HepG2 (cell line): ENCODE results near the gene CDK14. TPM values are rescaled to one million over a fixed set of nuclear protein-coding genes. Genes with fewer than 3 reads are reported as not detected.

Experiments
- ATAC-seq: fragments of 200-7000 bp; cut with Tn5 transposase; 3 replicates; pipeline ENCODE4 v1.9.1; 2020; ENCODE audit warnings: mild to moderate bottlenecking, moderate library complexity
- BruUV-seq: library from RNA; stranded (reverse); fragments of 400-500 nt; replicated peaks from 2 replicates; lab custom pipeline; 2021; lab: Mats Ljungman, UMichigan
- CTCF ChIA-PET: fragments of 300-600 bp; formaldehyde crosslinking; extraction: SDS; loops from one replicate; lab custom pipeline; 2021; ENCODE audit warnings: low total read pairs, inconsistent platforms, low intra/inter-chr PET ratio; lab: Yijun Ruan, JAX
- POLR2A ChIA-PET: fragments of 350-600 bp; sonication (Branson Sonifier 250); formaldehyde crosslinking; loops from one replicate; lab custom pipeline; 2020; ENCODE audit warnings: antibody characterized with exemption, inconsistent platforms; lab: Yijun Ruan, JAX
- DNase-seq: peaks from one replicate; pipeline ENCODE4 v3.0.0-alpha.2; 2015; ENCODE audit warnings: low spot score
- FAIRE-seq: peaks from 3 replicates; lab custom pipeline; 2011; peaks lifted over from hg19 to GRCh38; lab: Jason Lieb, UNC
- H2AFZ ChIP-seq: one replicate; pipeline ENCODE4 v1.6.1; 2011; ENCODE audit warnings: low read length, inconsistent platforms
- H3K27ac ChIP-seq: fragments of 300-600 bp; 3 replicates; pipeline ENCODE4 v1.8.0; 2011; ENCODE audit warnings: mixed run types, mild to moderate bottlenecking, mixed read lengths, low read length, inconsistent platforms; ENCODE audit not compliant: insufficient read depth; ENCODE audit errors: extremely low read length
- H3K27me3 ChIP-seq, 2 experiments: fragments of 200-600 bp in 1 of 2; 2 replicates in 1 of 2; 3 replicates in 1 of 2; pipeline versions ENCODE4 v1.6.0 to v1.8.0; 2011; ENCODE audit warnings: low read length in 2 of 2, mild to moderate bottlenecking in 2 of 2, moderate library complexity in 2 of 2, inconsistent platforms in 1 of 2; ENCODE audit not compliant: insufficient read depth in 2 of 2, control insufficient read depth in 1 of 2
- H3K36me3 ChIP-seq, 2 experiments: fragments of 200-600 bp in 1 of 2; replicated peaks in 1 of 2; 2 replicates in 1 of 2; 3 replicates in 1 of 2; pipeline versions ENCODE4 v1.5.1 to v1.8.0; 2011; ENCODE audit warnings: low read length in 2 of 2, inconsistent platforms in 1 of 2; ENCODE audit not compliant: insufficient read depth in 2 of 2, control insufficient read depth in 1 of 2
- H3K4me1 ChIP-seq: 2 replicates; pipeline ENCODE4 v1.5.1; 2012; ENCODE audit warnings: low read length, inconsistent platforms; ENCODE audit not compliant: insufficient read depth
- H3K4me2 ChIP-seq: 2 replicates; pipeline ENCODE4 v1.6.0; 2011; ENCODE audit warnings: low read depth, low read length, inconsistent platforms
- H3K4me3 ChIP-seq, 3 experiments: fragments of 200-600 bp in 1 of 3; sonication (generic), shearing (Covaris generic) in 1 of 3; replicated peaks in 1 of 3; 2 replicates each; pipeline ENCODE4 v1.5.1; 2011 to 2016; ENCODE audit warnings: low read length in 3 of 3, inconsistent platforms in 2 of 3, low read depth in 2 of 3, mild to moderate bottlenecking in 2 of 3, control low read depth in 1 of 3, mixed read lengths in 1 of 3; ENCODE audit not compliant: insufficient read depth in 1 of 3
- H3K79me2 ChIP-seq: one replicate; pipeline ENCODE4 v1.6.1; 2011; ENCODE audit warnings: low read length, inconsistent platforms; ENCODE audit not compliant: insufficient read depth
- H3K9ac ChIP-seq: 2 replicates; pipeline ENCODE4 v1.6.0; 2011; ENCODE audit warnings: mild to moderate bottlenecking, low read depth, low read length, inconsistent platforms; ENCODE audit not compliant: insufficient read depth
- H3K9me3 ChIP-seq: 2 replicates; pipeline ENCODE4 v1.5.1; 2012; ENCODE audit warnings: mild to moderate bottlenecking, low read length
- H4K20me1 ChIP-seq: 2 replicates; pipeline ENCODE4 v1.6.0; 2011; ENCODE audit warnings: inconsistent platforms, mild to moderate bottlenecking, low read length, moderate library complexity; ENCODE audit not compliant: insufficient read depth
- CEBPG ChIP-seq: IDR thresholded peaks from 2 replicates; pipeline ENCODE4 v1.6.1; 2016
- HMG20A ChIP-seq: IDR thresholded peaks from 2 replicates; pipeline ENCODE4 v1.6.1; 2016; ENCODE audit warnings: borderline replicate concordance
- MAF1 ChIP-seq: sonication (generic); formaldehyde crosslinking; IDR thresholded peaks from 2 replicates; pipeline ENCODE4 v1.5.0; 2020; ENCODE audit warnings: missing genetic modification reagents, borderline replicate concordance
- NR1H2 ChIP-seq: sonication (generic); formaldehyde crosslinking; IDR thresholded peaks from 2 replicates; pipeline ENCODE4 v1.8.1; 2022; ENCODE audit warnings: low read depth, missing genetic modification reagents, borderline replicate concordance
- PHF21A ChIP-seq: sonication (generic); formaldehyde crosslinking; IDR thresholded peaks from 2 replicates; pipeline ENCODE4 v1.5.0; 2020; ENCODE audit warnings: mild to moderate bottlenecking, missing genetic modification reagents
- RBAK ChIP-seq: sonication (generic); formaldehyde crosslinking; IDR thresholded peaks from 2 replicates; pipeline ENCODE4 v1.5.1; 2020; ENCODE audit warnings: mild to moderate bottlenecking, missing genetic modification reagents
- SNAPC2 ChIP-seq: sonication (generic); formaldehyde crosslinking; IDR thresholded peaks from 2 replicates; pipeline ENCODE4 v1.8.1; 2022; ENCODE audit warnings: mild to moderate bottlenecking, missing genetic modification reagents
- SNRNP70 ChIP-seq: fragments of 200-400 bp; formaldehyde crosslinking; IDR thresholded peaks from 2 replicates; pipeline ENCODE4 v1.6.1; 2017; ENCODE audit warnings: mild to moderate bottlenecking, low read depth, low read length, moderate library complexity
- SYNCRIP ChIP-seq: fragments of 200-400 bp; formaldehyde crosslinking; IDR thresholded peaks from 2 replicates; pipeline ENCODE4 v1.6.1; 2018; ENCODE audit warnings: mild to moderate bottlenecking, low read depth, low read length; ENCODE audit not compliant: insufficient read depth
- ZNF207 ChIP-seq: fragments of 450-650 bp; IDR thresholded peaks from 2 replicates; pipeline ENCODE4 v1.6.1; 2016; ENCODE audit warnings: antibody characterized with exemption, borderline replicate concordance
- ZNF232 ChIP-seq: sonication (generic); formaldehyde crosslinking; IDR thresholded peaks from 2 replicates; pipeline ENCODE4 v1.4.0; 2020; ENCODE audit warnings: missing genetic modification reagents, borderline replicate concordance
- ZNF7 ChIP-seq: IDR thresholded peaks from 2 replicates; pipeline ENCODE4 v1.6.1; 2016; ENCODE audit warnings: missing biosample characterization, missing genetic modification reagents
- WGBS: methylation state at CpG from one replicate; pipeline ENCODE4 v1.1.6; 2017; ENCODE audit warnings: low lambda C conversion rate; 5-methylcytosine and 5-hydroxymethylcytosine counted together
- in situ Hi-C: cut with HindIII; loops from 2 replicates; pipeline ENCODE4 v1.10.0; 2017; ENCODE audit warnings: low pct_unique_long_range_greater_than_20kb; ENCODE audit not compliant: extremely low pct_ligation_motif_present
- intact Hi-C: fragments of 100-400 bp; cut with micrococcal nuclease; formaldehyde crosslinking; loops from one replicate; pipeline ENCODE4 v1.10.0; 2022; ENCODE audit not compliant: unreplicated experiment
- polyA plus RNA-seq, 8 experiments: library from polyadenylated mRNA; depleted of rRNA in 3 of 8; stranded (reverse) in 7 of 8; unstranded in 1 of 8; fragments of >200 nt; fragmentation: Illumina TruSeq in 4 of 8; extraction: Trizol in 4 of 8; gene quantifications; 2 replicates each; pipeline versions ENCODE4 v1.2.1 to v1.2.3, GENCODE V29; 2011 to 2016; ENCODE audit warnings: low read depth in 4 of 8, missing spikeins in 1 of 8, mixed read lengths in 1 of 8; ENCODE audit not compliant: insufficient read depth in 1 of 8
- total RNA-seq, 5 experiments: library from RNA; depleted of rRNA; stranded (reverse); fragments of >200 nt; fragmentation: Illumina TruSeq; extraction: Trizol; gene quantifications; 2 replicates each; pipeline ENCODE4 v1.2.3, GENCODE V29; 2016; ENCODE audit warnings: low read depth in 1 of 5
- TF ChIP-seq, protein P1 (sequence below): sonication (generic); formaldehyde crosslinking; IDR thresholded peaks from 2 replicates; pipeline ENCODE4 v1.5.1; 2020; ENCODE audit warnings: missing genetic modification reagents, mild to moderate bottlenecking, borderline replicate concordance
- TF ChIP-seq, protein P2 (sequence below): sonication (generic); formaldehyde crosslinking; IDR thresholded peaks from 2 replicates; pipeline ENCODE4 v1.8.0; 2022; ENCODE audit warnings: missing genetic modification reagents, mild to moderate bottlenecking, borderline replicate concordance
- TF ChIP-seq, protein P3 (sequence below): sonication (generic); formaldehyde crosslinking; IDR thresholded peaks from 2 replicates; pipeline ENCODE4 v1.4.0; 2020; ENCODE audit warnings: missing genetic modification reagents, mild to moderate bottlenecking, borderline replicate concordance
- TF ChIP-seq, protein P4 (sequence below): sonication (generic); formaldehyde crosslinking; IDR thresholded peaks from 2 replicates; pipeline ENCODE4 v1.4.0; 2020; ENCODE audit warnings: missing genetic modification reagents

Gene CDK14
- total and polyA plus RNA-seq, 2 of the 13 experiments (the other 11 are each of a cell fraction or from before 2014, with no cell fraction given): 0.26 to 0.71 TPM

DNA sequence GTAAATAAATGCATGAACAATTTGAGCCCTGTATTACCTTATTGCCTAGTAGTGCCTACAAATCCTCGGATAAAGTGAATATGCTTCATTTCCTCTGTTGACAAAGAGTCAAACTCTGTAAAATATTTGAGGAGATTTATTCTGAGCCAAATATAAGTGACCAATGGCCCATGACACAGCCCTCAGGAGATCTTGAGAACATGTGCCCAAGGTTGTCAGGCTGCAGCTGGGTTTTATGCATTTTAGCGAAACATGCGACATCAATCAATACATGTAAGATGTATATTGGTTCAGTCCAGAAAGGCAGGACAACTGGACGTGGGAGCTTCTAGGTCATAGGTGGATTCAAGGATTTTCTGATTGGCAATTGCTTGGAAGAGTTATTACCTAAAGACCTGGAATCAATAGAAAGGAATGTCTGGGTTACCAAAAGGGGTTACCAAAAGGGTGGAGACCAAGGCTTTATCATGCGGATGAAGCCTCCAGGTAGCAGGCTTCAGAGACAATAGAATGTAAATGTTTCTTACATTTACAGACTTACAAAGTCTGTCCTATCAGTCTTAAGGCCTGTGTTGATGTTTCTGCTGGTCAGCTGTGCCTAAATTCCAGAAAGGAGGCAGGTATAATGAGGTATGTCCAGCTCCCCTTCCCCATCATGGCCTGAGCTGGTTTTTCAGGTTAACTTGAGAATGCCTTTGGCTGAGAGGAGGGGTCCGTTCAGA lies 448.0 kb downstream of the CDK14 start (continued):
- TF ChIP-seq, protein P1, sequence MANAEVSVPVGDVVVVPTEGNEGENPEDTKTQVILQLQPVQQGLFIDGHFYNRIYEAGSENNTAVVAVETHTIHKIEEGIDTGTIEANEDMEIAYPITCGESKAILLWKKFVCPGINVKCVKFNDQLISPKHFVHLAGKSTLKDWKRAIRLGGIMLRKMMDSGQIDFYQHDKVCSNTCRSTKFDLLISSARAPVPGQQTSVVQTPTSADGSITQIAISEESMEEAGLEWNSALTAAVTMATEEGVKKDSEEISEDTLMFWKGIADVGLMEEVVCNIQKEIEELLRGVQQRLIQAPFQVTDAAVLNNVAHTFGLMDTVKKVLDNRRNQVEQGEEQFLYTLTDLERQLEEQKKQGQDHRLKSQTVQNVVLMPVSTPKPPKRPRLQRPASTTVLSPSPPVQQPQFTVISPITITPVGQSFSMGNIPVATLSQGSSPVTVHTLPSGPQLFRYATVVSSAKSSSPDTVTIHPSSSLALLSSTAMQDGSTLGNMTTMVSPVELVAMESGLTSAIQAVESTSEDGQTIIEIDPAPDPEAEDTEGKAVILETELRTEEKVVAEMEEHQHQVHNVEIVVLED: no peak
- TF ChIP-seq, protein P2, sequence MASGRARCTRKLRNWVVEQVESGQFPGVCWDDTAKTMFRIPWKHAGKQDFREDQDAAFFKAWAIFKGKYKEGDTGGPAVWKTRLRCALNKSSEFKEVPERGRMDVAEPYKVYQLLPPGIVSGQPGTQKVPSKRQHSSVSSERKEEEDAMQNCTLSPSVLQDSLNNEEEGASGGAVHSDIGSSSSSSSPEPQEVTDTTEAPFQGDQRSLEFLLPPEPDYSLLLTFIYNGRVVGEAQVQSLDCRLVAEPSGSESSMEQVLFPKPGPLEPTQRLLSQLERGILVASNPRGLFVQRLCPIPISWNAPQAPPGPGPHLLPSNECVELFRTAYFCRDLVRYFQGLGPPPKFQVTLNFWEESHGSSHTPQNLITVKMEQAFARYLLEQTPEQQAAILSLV (CRISPR knock-in tag): no peak
- TF ChIP-seq HMG20A (no peak), ZNF7 (CRISPR knock-in tag) (no peak), ZNF232 (CRISPR knock-in tag) (no peak)
- TF ChIP-seq, protein P3, sequence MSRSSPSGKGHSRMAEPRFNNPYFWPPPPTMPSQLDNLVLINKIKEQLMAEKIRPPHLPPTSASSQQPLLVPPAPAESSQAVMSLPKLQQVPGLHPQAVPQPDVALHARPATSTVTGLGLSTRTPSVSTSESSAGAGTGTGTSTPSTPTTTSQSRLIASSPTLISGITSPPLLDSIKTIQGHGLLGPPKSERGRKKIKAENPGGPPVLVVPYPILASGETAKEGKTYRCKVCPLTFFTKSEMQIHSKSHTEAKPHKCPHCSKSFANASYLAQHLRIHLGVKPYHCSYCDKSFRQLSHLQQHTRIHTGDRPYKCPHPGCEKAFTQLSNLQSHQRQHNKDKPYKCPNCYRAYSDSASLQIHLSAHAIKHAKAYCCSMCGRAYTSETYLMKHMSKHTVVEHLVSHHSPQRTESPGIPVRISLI (CRISPR knock-in tag): no peak

DNA sequence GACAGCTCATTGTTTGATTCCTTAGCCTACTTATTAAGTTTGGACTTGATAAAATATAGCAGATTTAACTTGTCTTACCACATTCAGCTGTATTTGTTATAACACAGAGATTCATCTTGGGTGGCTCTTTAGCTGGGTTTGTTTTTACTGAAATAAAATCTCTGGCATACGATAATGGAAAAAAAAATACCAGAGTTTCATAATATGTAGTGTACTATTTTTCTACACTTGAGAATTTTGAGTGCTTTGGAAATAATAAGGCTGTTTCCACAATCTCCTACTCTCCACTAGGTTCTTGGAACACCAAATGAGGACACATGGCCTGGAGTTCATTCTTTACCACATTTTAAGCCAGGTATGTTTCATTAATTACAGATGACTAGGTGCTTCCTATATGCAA lies 449.5 kb downstream of the CDK14 start:
- ChIA-PET POLR2A (no interaction called here), CTCF (no interaction called here)
- intact Hi-C loops: no loop called here
- FAIRE-seq (no peak), DNase-seq (no peak), ATAC-seq (no peak)
- in situ Hi-C loops: no loop called here
- Histone ChIP-seq H3K4me2 (no peak overlapping the region), H3K36me3 (no peaks in the 10 kb centered on the region), H3K4me1 (no peaks in the 10 kb centered on the region), H4K20me1 (no peaks in the 10 kb centered on the region), H3K79me2 (no peaks in the 10 kb centered on the region), H3K9me3 (no peaks in the 10 kb centered on the region), H3K27ac (no peak overlapping the region), H2AFZ (no peak overlapping the region), H3K9ac (no peak overlapping the region), H3K4me3 (no peak overlapping the region), H3K27me3 (no peaks in the 10 kb centered on the region)
- BruUV-seq: no TSS peak
- 50% methylated on average over 1 of the region's 1 CpG for WGBS
- TF ChIP-seq SNAPC2: no peak
- TF ChIP-seq MAF1: no peak
- no peak for TF ChIP-seq ZNF207
- no peak for TF ChIP-seq CEBPG (CRISPR knock-in tag)
- TF ChIP-seq PHF21A (CRISPR knock-in tag): no peak
- TF ChIP-seq SYNCRIP: no peak
- no peak for TF ChIP-seq RBAK (CRISPR knock-in tag)
- TF ChIP-seq, protein P4, sequence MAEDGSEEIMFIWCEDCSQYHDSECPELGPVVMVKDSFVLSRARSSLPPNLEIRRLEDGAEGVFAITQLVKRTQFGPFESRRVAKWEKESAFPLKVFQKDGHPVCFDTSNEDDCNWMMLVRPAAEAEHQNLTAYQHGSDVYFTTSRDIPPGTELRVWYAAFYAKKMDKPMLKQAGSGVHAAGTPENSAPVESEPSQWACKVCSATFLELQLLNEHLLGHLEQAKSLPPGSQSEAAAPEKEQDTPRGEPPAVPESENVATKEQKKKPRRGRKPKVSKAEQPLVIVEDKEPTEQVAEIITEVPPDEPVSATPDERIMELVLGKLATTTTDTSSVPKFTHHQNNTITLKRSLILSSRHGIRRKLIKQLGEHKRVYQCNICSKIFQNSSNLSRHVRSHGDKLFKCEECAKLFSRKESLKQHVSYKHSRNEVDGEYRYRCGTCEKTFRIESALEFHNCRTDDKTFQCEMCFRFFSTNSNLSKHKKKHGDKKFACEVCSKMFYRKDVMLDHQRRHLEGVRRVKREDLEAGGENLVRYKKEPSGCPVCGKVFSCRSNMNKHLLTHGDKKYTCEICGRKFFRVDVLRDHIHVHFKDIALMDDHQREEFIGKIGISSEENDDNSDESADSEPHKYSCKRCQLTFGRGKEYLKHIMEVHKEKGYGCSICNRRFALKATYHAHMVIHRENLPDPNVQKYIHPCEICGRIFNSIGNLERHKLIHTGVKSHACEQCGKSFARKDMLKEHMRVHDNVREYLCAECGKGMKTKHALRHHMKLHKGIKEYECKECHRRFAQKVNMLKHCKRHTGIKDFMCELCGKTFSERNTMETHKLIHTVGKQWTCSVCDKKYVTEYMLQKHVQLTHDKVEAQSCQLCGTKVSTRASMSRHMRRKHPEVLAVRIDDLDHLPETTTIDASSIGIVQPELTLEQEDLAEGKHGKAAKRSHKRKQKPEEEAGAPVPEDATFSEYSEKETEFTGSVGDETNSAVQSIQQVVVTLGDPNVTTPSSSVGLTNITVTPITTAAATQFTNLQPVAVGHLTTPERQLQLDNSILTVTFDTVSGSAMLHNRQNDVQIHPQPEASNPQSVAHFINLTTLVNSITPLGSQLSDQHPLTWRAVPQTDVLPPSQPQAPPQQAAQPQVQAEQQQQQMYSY (CRISPR knock-in tag): no peak
- no peak for TF ChIP-seq NR1H2 (CRISPR knock-in tag)
- no peak for TF ChIP-seq SNRNP70
